ENCODE results near the gene CFDP1.

- TF ChIP-seq CTCF (IDR thresholded peaks at IDR 0.05; ENCODE audit: low read length) (peak; percentile 23; the same call in 1 of the 2 replicates), EZH2 (IDR thresholded peaks at IDR 0.05; ENCODE audit: borderline replicate concordance, low read length) (no peak)
These were observed 48.2 kb upstream of the CFDP1 start for GRCh38 chr16:75481475-75481874.

Measured in OCI-LY1 (cell line).